ENCODE data around the gene PXN.
"Not testable (repeated sequence)": the region's sequence is repeated elsewhere in the genome, so short reads cannot be mapped to it uniquely, and the experiment has no call there.

The PXN gene

DNA sequence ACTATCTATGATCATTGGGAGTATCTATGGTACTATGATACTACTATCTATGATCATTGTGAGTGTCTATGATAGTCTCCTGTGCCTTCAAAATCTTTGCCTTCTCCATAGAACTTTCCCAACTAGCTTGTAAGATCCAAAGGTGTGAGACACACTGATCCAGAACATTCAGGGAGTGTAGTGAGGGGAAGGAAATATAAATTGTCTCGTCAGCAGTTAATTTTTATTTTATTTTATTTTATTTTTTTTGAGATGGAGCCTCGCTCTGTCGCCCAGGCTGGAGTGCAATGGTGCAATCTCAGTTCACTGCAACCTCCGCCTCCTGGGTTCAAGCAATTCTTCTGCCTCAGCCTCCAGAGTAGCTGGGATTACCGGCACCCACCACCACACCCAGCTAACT, 58.7 kb downstream of the PXN start:
- not testable (repeated sequence) for H3K4me3 ChIP-seq (replicated peaks; ENCODE audit: insufficient read depth, low read length); H3K27ac ChIP-seq (replicated peaks); H3K27me3 ChIP-seq (ENCODE audit: insufficient read depth, poor library complexity, severe bottlenecking); DNase-seq (ENCODE audit: low read depth in 1 of 2, low spot score in 1 of 2)

DNA sequence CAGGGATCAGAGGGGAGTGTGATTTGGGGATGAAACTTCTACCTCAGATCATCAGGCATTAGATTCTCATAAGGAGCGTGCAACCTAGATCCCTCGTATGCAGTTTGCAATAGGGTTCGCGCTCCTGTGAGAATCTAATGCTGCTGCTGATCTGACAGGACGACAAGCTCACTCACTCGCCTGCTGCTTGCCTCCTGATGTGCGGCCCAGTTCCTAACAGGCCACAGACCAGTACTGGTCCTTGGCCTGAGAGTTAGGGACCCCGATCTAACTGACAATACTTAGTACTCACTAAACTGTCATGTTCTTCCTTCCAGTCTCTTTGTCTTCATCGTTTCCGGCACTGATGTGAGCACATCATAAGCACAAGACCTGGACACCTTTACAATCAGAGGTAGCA, 59.3 kb downstream of the PXN start:
- H3K27ac ChIP-seq (replicated peaks) = no peak overlapping the region
- no peak for DNase-seq (ENCODE audit: low read depth in 1 of 2, low spot score in 1 of 2)
- TF ChIP-seq, protein P1, sequence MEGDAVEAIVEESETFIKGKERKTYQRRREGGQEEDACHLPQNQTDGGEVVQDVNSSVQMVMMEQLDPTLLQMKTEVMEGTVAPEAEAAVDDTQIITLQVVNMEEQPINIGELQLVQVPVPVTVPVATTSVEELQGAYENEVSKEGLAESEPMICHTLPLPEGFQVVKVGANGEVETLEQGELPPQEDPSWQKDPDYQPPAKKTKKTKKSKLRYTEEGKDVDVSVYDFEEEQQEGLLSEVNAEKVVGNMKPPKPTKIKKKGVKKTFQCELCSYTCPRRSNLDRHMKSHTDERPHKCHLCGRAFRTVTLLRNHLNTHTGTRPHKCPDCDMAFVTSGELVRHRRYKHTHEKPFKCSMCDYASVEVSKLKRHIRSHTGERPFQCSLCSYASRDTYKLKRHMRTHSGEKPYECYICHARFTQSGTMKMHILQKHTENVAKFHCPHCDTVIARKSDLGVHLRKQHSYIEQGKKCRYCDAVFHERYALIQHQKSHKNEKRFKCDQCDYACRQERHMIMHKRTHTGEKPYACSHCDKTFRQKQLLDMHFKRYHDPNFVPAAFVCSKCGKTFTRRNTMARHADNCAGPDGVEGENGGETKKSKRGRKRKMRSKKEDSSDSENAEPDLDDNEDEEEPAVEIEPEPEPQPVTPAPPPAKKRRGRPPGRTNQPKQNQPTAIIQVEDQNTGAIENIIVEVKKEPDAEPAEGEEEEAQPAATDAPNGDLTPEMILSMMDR (IDR thresholded peaks at IDR 0.05; ENCODE audit: insufficient read depth, low read length) = no peak
- TF ChIP-seq POLR2AphosphoS5 (IDR thresholded peaks at IDR 0.05; ENCODE audit: low read depth) (no peak), GABPA (IDR thresholded peaks at IDR 0.05; ENCODE audit: low read depth) (no peak)
- TF ChIP-seq, protein P2, sequence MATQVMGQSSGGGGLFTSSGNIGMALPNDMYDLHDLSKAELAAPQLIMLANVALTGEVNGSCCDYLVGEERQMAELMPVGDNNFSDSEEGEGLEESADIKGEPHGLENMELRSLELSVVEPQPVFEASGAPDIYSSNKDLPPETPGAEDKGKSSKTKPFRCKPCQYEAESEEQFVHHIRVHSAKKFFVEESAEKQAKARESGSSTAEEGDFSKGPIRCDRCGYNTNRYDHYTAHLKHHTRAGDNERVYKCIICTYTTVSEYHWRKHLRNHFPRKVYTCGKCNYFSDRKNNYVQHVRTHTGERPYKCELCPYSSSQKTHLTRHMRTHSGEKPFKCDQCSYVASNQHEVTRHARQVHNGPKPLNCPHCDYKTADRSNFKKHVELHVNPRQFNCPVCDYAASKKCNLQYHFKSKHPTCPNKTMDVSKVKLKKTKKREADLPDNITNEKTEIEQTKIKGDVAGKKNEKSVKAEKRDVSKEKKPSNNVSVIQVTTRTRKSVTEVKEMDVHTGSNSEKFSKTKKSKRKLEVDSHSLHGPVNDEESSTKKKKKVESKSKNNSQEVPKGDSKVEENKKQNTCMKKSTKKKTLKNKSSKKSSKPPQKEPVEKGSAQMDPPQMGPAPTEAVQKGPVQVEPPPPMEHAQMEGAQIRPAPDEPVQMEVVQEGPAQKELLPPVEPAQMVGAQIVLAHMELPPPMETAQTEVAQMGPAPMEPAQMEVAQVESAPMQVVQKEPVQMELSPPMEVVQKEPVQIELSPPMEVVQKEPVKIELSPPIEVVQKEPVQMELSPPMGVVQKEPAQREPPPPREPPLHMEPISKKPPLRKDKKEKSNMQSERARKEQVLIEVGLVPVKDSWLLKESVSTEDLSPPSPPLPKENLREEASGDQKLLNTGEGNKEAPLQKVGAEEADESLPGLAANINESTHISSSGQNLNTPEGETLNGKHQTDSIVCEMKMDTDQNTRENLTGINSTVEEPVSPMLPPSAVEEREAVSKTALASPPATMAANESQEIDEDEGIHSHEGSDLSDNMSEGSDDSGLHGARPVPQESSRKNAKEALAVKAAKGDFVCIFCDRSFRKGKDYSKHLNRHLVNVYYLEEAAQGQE (IDR thresholded peaks at IDR 0.05; ENCODE audit: insufficient replicate concordance, low read depth) = no peak
- no peaks in the 10 kb centered on the region for H3K27me3 ChIP-seq (ENCODE audit: insufficient read depth, poor library complexity, severe bottlenecking)
- H3K4me3 ChIP-seq (replicated peaks; ENCODE audit: insufficient read depth, low read length) = no peak overlapping the region

DNA sequence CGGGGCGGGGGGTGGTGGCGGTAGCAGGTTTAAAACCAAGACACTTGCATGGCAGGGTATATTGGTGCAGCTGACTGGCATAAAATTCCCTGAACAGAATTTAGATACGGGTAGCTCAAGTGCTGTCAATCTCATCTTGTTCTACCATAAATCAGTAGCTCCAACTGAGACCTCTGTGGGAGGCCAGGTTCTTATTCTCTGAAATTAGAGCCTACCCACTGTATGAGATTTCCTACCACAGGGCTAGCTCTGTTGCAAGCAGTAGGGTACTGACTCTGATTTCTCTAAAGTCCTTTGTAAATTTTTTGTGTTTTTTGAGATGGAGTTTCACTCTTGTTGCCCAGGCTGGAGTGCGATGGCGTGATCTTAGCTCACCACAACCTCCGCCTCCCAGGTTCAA, 61.4 kb downstream of the PXN start:
- DNase-seq (ENCODE audit: low read depth in 1 of 2, low spot score in 1 of 2) = no peak
- H3K4me3 ChIP-seq (replicated peaks; ENCODE audit: insufficient read depth, low read length) = no peak overlapping the region
- TF ChIP-seq POLR2AphosphoS5 (IDR thresholded peaks at IDR 0.05; ENCODE audit: low read depth) = no peak
- TF ChIP-seq, protein P1 (IDR thresholded peaks at IDR 0.05; ENCODE audit: insufficient read depth, low read length) = no peak
- TF ChIP-seq SPI1 (IDR thresholded peaks at IDR 0.05; ENCODE audit: borderline replicate concordance, low read depth) = no peak
- no peak for TF ChIP-seq GABPA (IDR thresholded peaks at IDR 0.05; ENCODE audit: low read depth)
- TF ChIP-seq, protein P2 (IDR thresholded peaks at IDR 0.05; ENCODE audit: insufficient replicate concordance, low read depth) = no peak
- no peaks in the 10 kb centered on the region for H3K27me3 ChIP-seq (ENCODE audit: insufficient read depth, poor library complexity, severe bottlenecking)
- H3K27ac ChIP-seq (replicated peaks) = no peak overlapping the region

DNA sequence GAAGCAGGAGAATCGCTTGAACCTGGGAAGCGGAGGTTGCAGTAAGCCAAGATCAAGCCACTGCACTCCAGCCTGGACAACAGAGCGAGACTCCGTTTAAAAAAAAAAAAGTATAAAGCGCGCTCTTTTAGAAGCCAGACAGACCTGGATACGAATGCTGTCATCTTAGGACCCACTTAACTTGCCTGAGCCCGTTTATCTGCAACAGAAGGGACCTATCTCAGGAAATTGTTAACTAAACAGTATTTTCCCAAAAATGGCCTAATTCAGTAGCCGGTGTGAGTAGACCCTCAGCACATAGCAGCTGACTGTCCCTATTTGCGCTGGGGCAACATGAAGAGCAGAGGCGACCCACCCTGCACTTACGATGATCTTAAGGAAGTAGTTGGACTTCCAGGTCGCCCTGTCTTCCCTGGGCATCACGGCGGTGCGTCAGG, 65.1 kb downstream of the PXN start:
- DNase-seq (ENCODE audit: low read depth in 1 of 2, low spot score in 1 of 2) = no peak
- H3K4me3 ChIP-seq (replicated peaks; ENCODE audit: insufficient read depth, low read length) = peak overlapping the region; percentile 67
- peak overlapping the region; percentile 93 for H3K27ac ChIP-seq (replicated peaks)
- TF ChIP-seq GABPA (IDR thresholded peaks at IDR 0.05; ENCODE audit: low read depth) (no peak), POLR2AphosphoS5 (IDR thresholded peaks at IDR 0.05; ENCODE audit: low read depth) (no peak), SPI1 (IDR thresholded peaks at IDR 0.05; ENCODE audit: borderline replicate concordance, low read depth) (no peak)
- TF ChIP-seq, protein P2 (IDR thresholded peaks at IDR 0.05; ENCODE audit: insufficient replicate concordance, low read depth) = no peak
- TF ChIP-seq, protein P1 (IDR thresholded peaks at IDR 0.05; ENCODE audit: insufficient read depth, low read length) = no peak
- no peaks in the 10 kb centered on the region for H3K27me3 ChIP-seq (ENCODE audit: insufficient read depth, poor library complexity, severe bottlenecking)
